Activated CD8-positive, alpha-beta T cell treated with anti-CD3 and anti-CD28 coated beads, Interleukin-2, amount 10 ng/mL, durations not matched to agents 7 days and 5 days (primary cell): Measurements from ENCODE around the gene PIAS2. TPM values are rescaled to one million over a fixed set of nuclear protein-coding genes. Genes with fewer than 3 reads are reported as not detected.
"Not testable (repeated sequence)": the region's sequence is repeated elsewhere in the genome, so short reads cannot be mapped to it uniquely, and the experiment has no call there.

ENCODE experiments used
- ATAC-seq: fragments of 150-1000 bp; cut with Tn5 transposase; one replicate; pipeline ENCODE4 v1.10.0; 2021; ENCODE audit warnings: moderate library complexity
- CTCF ChIA-PET: fragments of 350-600 bp; sonication (Branson Sonifier 250); formaldehyde crosslinking; loops from one replicate; lab custom pipeline; 2021; ENCODE audit warnings: antibody characterized with exemption; lab: Charles Lee
- POLR2A ChIA-PET: fragments of 350-600 bp; sonication (Branson Sonifier 250); formaldehyde crosslinking; loops from one replicate; lab custom pipeline; 2021; ENCODE audit warnings: antibody characterized with exemption; lab: Charles Lee
- DNase-seq: peaks from one replicate; pipeline ENCODE4 v3.0.0-alpha.2; 2020
- H3K27ac Mint-ChIP-seq: one replicate; pipeline ENCODE4 v1.8.0; 2021; ENCODE audit warnings: mild to moderate bottlenecking, mixed read lengths
- H3K27me3 Mint-ChIP-seq: one replicate; pipeline ENCODE4 v1.8.0; 2021; ENCODE audit warnings: low read depth, mixed read lengths
- H3K36me3 Mint-ChIP-seq: one replicate; pipeline ENCODE4 v1.8.0; 2021; ENCODE audit warnings: low read depth, mixed read lengths
- H3K4me1 Mint-ChIP-seq: one replicate; pipeline ENCODE4 v1.8.0; 2021; ENCODE audit warnings: low read depth, mixed read lengths
- H3K4me3 Mint-ChIP-seq: one replicate; pipeline ENCODE4 v1.8.0; 2021; ENCODE audit warnings: mild to moderate bottlenecking, mixed read lengths
- H3K9me3 Mint-ChIP-seq: one replicate; pipeline ENCODE4 v1.8.0; 2022; ENCODE audit warnings: mixed read lengths; ENCODE audit not compliant: insufficient read depth
- total RNA-seq, 2 experiments: library from RNA; stranded (reverse); gene quantifications; one replicate each; pipeline ENCODE4 v1.2.3, GENCODE V29; 2021

The PIAS2 gene
- total RNA-seq, 2 experiments from 2014 or later, result 25.7 to 26.0 TPM

GRCh38 chr18:46859855-46860254 lies 57.5 kb downstream of the PIAS2 start:
- H3K27me3 Mint-ChIP-seq, result no peaks in the 10 kb centered on the region

GRCh38 chr18:46858290-46858689 lies 59.0 kb downstream of the PIAS2 start:
- no peaks in the 10 kb centered on the region for H3K9me3 Mint-ChIP-seq
- no peak overlapping the region for H3K4me3 Mint-ChIP-seq
- H3K27ac Mint-ChIP-seq, result no peak overlapping the region
- ChIA-PET CTCF (no interaction called here), POLR2A (no interaction called here)
- H3K4me1 Mint-ChIP-seq, result peaks cover 4% of the 10 kb centered on the region
- H3K36me3 Mint-ChIP-seq, result peaks cover 38% of the 10 kb centered on the region
- no peak for ATAC-seq
- H3K27me3 Mint-ChIP-seq, result no peaks in the 10 kb centered on the region
- no peak for DNase-seq

More at GRCh38 chr18:46859855-46860254, 57.5 kb downstream of the PIAS2 start:
- DNase-seq, result no peak
- peaks cover 4% of the 10 kb centered on the region for H3K4me1 Mint-ChIP-seq
- ChIA-PET CTCF (no interaction called here), POLR2A (no interaction called here)
- peaks cover 28% of the 10 kb centered on the region for H3K36me3 Mint-ChIP-seq
- no peak overlapping the region for H3K4me3 Mint-ChIP-seq
- H3K9me3 Mint-ChIP-seq, result no peaks in the 10 kb centered on the region
- H3K27ac Mint-ChIP-seq, result no peak overlapping the region
- no peak for ATAC-seq

GRCh38 chr18:46856973-46857372 lies 60.3 kb downstream of the PIAS2 start:
- CTCF ChIA-PET, result no interaction called here
- DNase-seq (no peak), ATAC-seq (no peak)
- Mint-ChIP-seq H3K9me3 (no peaks in the 10 kb centered on the region), H3K27ac (no peak overlapping the region), H3K4me3 (no peak overlapping the region), H3K4me1 (peaks cover 4% of the 10 kb centered on the region), H3K36me3 (peaks cover 46% of the 10 kb centered on the region), H3K27me3 (no peaks in the 10 kb centered on the region)
- POLR2A ChIA-PET, result no interaction called here

GRCh38 chr18:46849007-46849406 lies 68.3 kb downstream of the PIAS2 start:
- Mint-ChIP-seq H3K9me3 (no peaks in the 10 kb centered on the region), H3K27ac (no peak overlapping the region), H3K27me3 (no peaks in the 10 kb centered on the region), H3K4me3 (no peak overlapping the region), H3K36me3 (peaks cover 11% of the 10 kb centered on the region), H3K4me1 (no peaks in the 10 kb centered on the region)
- POLR2A ChIA-PET, result no interaction called here
- CTCF ChIA-PET, result no interaction called here
- DNase-seq (no peak), ATAC-seq (no peak)

- Mint-ChIP-seq H3K4me1 (no peaks in the 10 kb centered on the region), H3K27ac (no peak overlapping the region), H3K27me3 (no peaks in the 10 kb centered on the region), H3K36me3 (peaks cover 18% of the 10 kb centered on the region), H3K9me3 (no peaks in the 10 kb centered on the region), H3K4me3 (no peak overlapping the region)
- CTCF ChIA-PET, result no interaction called here
- ATAC-seq (no peak), DNase-seq (no peak)
- POLR2A ChIA-PET, result no interaction called here
Measured at GRCh38 chr18:46843372-46843771, 73.9 kb downstream of the PIAS2 start.

GRCh38 chr18:46842583-46842982 lies 74.7 kb downstream of the PIAS2 start:
- Mint-ChIP-seq H3K9me3 (no peaks in the 10 kb centered on the region), H3K27ac (no peak overlapping the region), H3K36me3 (peaks cover 18% of the 10 kb centered on the region), H3K4me1 (no peaks in the 10 kb centered on the region), H3K4me3 (no peak overlapping the region), H3K27me3 (no peaks in the 10 kb centered on the region)
- POLR2A ChIA-PET, result no interaction called here
- no peak for DNase-seq
- no peak for ATAC-seq
- CTCF ChIA-PET, result no interaction called here

GRCh38 chr18:46833899-46834298 lies 83.4 kb downstream of the PIAS2 start:
- Mint-ChIP-seq H3K4me3 (no peak overlapping the region), H3K27me3 (no peaks in the 10 kb centered on the region), H3K9me3 (no peaks in the 10 kb centered on the region), H3K36me3 (peaks cover 15% of the 10 kb centered on the region), H3K27ac (no peak overlapping the region), H3K4me1 (no peaks in the 10 kb centered on the region)
- CTCF ChIA-PET, result no interaction called here
- DNase-seq (no peak), ATAC-seq (no peak)
- POLR2A ChIA-PET, result no interaction called here

- Mint-ChIP-seq H3K27me3 (no peaks in the 10 kb centered on the region), H3K27ac (no peak overlapping the region), H3K4me1 (no peaks in the 10 kb centered on the region), H3K36me3 (peaks cover 15% of the 10 kb centered on the region), H3K4me3 (no peak overlapping the region), H3K9me3 (no peaks in the 10 kb centered on the region)
- no peak for DNase-seq
- ChIA-PET POLR2A (no interaction called here), CTCF (no interaction called here)
- ATAC-seq, result no peak
Measured at GRCh38 chr18:46832849-46833248, 84.5 kb downstream of the PIAS2 start.

GRCh38 chr18:46832422-46832821 lies 84.9 kb downstream of the PIAS2 start:
- H3K27ac Mint-ChIP-seq, H3K4me1 Mint-ChIP-seq, CTCF ChIA-PET, POLR2A ChIA-PET, H3K4me3 Mint-ChIP-seq, H3K27me3 Mint-ChIP-seq, ATAC-seq, H3K9me3 Mint-ChIP-seq, DNase-seq: not testable (repeated sequence)
- H3K36me3 Mint-ChIP-seq, result peaks cover 16% of the 10 kb centered on the region

- H3K4me3 Mint-ChIP-seq, result no peak overlapping the region
- H3K27me3 Mint-ChIP-seq, result no peaks in the 10 kb centered on the region
- ATAC-seq (no peak), DNase-seq (no peak)
- H3K9me3 Mint-ChIP-seq, result no peaks in the 10 kb centered on the region
- ChIA-PET POLR2A (no interaction called here), CTCF (no interaction called here)
- H3K4me1 Mint-ChIP-seq, result no peaks in the 10 kb centered on the region
- H3K36me3 Mint-ChIP-seq, result peaks cover 16% of the 10 kb centered on the region
- no peak overlapping the region for H3K27ac Mint-ChIP-seq
Measured at GRCh38 chr18:46831434-46831833, 85.9 kb downstream of the PIAS2 start.

GRCh38 chr18:46830633-46831032 lies 86.7 kb downstream of the PIAS2 start:
- Mint-ChIP-seq H3K4me3 (no peak overlapping the region), H3K9me3 (no peaks in the 10 kb centered on the region), H3K27ac (no peak overlapping the region), H3K4me1 (no peaks in the 10 kb centered on the region), H3K36me3 (peaks cover 17% of the 10 kb centered on the region), H3K27me3 (no peaks in the 10 kb centered on the region)
- ATAC-seq, result no peak
- CTCF ChIA-PET, result no interaction called here
- no peak for DNase-seq
- POLR2A ChIA-PET, result no interaction called here

- H3K27ac Mint-ChIP-seq, result no peak overlapping the region
- no peaks in the 10 kb centered on the region for H3K27me3 Mint-ChIP-seq
- H3K4me3 Mint-ChIP-seq, result no peak overlapping the region
- ChIA-PET POLR2A (no interaction called here), CTCF (no interaction called here)
- H3K4me1 Mint-ChIP-seq, result no peaks in the 10 kb centered on the region
- no peak for DNase-seq
- ATAC-seq, result no peak
- H3K36me3 Mint-ChIP-seq, result peaks cover 18% of the 10 kb centered on the region
- H3K9me3 Mint-ChIP-seq, result no peaks in the 10 kb centered on the region
Measured at GRCh38 chr18:46829947-46830346, 87.4 kb downstream of the PIAS2 start.

GRCh38 chr18:46829531-46829930 lies 87.8 kb downstream of the PIAS2 start:
- ChIA-PET POLR2A (no interaction called here), CTCF (no interaction called here)
- no peaks in the 10 kb centered on the region for H3K9me3 Mint-ChIP-seq
- no peaks in the 10 kb centered on the region for H3K27me3 Mint-ChIP-seq
- H3K4me3 Mint-ChIP-seq, result no peak overlapping the region
- H3K36me3 Mint-ChIP-seq, result peaks cover 16% of the 10 kb centered on the region
- H3K4me1 Mint-ChIP-seq, result no peaks in the 10 kb centered on the region
- H3K27ac Mint-ChIP-seq, result no peak overlapping the region
- ATAC-seq (no peak), DNase-seq (no peak)
